ENCODE measurements around the gene SET. TPM values are rescaled to one million over a fixed set of nuclear protein-coding genes. Genes with fewer than 3 reads are reported as not detected.

The SET gene
- total and polyA plus RNA-seq, 2 experiments from 2014 or later: 949 to 1,261 TPM

- no peak for TF ChIP-seq POLR2AphosphoS5 (IDR thresholded peaks at IDR 0.05; ENCODE audit: low read depth)
- TF ChIP-seq CREB1 (CRISPR knock-in tag; IDR thresholded peaks at IDR 0.05; ENCODE audit: low read depth): no peak
- no peak for TF ChIP-seq ZNF331 (CRISPR knock-in tag; IDR thresholded peaks at IDR 0.05; ENCODE audit: low read depth)
- no peak for TF ChIP-seq JUNB (IDR thresholded peaks at IDR 0.05; ENCODE audit: unreplicated experiment)
- no peak for TF ChIP-seq REST (IDR thresholded peaks at IDR 0.05; ENCODE audit: unreplicated experiment)
- no peak for TF ChIP-seq EZH2phosphoT487 (IDR thresholded peaks at IDR 0.05; ENCODE audit: unreplicated experiment)
- no peak for TF ChIP-seq EZH2 (IDR thresholded peaks at IDR 0.05; ENCODE audit: low read depth, unreplicated experiment)
- no peak for TF ChIP-seq ZNF462 (CRISPR knock-in tag; IDR thresholded peaks at IDR 0.05)
- TF ChIP-seq ETS1 (IDR thresholded peaks at IDR 0.05): no peak
- TF ChIP-seq NANOG (IDR thresholded peaks at IDR 0.05; ENCODE audit: borderline replicate concordance): no peak
- TF ChIP-seq STAT1 (IDR thresholded peaks at IDR 0.05; ENCODE audit: unreplicated experiment): no peak
- no peak for TF ChIP-seq ZNF114 (CRISPR knock-in tag; IDR thresholded peaks at IDR 0.05)
- TF ChIP-seq, protein P1, sequence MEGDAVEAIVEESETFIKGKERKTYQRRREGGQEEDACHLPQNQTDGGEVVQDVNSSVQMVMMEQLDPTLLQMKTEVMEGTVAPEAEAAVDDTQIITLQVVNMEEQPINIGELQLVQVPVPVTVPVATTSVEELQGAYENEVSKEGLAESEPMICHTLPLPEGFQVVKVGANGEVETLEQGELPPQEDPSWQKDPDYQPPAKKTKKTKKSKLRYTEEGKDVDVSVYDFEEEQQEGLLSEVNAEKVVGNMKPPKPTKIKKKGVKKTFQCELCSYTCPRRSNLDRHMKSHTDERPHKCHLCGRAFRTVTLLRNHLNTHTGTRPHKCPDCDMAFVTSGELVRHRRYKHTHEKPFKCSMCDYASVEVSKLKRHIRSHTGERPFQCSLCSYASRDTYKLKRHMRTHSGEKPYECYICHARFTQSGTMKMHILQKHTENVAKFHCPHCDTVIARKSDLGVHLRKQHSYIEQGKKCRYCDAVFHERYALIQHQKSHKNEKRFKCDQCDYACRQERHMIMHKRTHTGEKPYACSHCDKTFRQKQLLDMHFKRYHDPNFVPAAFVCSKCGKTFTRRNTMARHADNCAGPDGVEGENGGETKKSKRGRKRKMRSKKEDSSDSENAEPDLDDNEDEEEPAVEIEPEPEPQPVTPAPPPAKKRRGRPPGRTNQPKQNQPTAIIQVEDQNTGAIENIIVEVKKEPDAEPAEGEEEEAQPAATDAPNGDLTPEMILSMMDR (conservative IDR thresholded peaks at IDR 0.05; ENCODE audit: low read depth in 2 of 2): no peak
- no peaks in the 10 kb centered on the region for H3K79me2 ChIP-seq (replicated peaks; ENCODE audit: insufficient read depth)
- Mint-ChIP-seq H3K4me1 (peaks cover 5% of the 10 kb centered on the region; the same call in 2 of the 3 replicates), H3K27me3 (ENCODE audit: insufficient read depth, low read depth, poor library complexity) (peaks cover 12% of the 10 kb centered on the region), H3K27ac (no peak overlapping the region), H3K9me3 (no peaks in the 10 kb centered on the region), H3K36me3 (ENCODE audit: low read depth) (peaks cover 21% of the 10 kb centered on the region; the same call in 2 of the 3 replicates), H3K4me3 (no peak overlapping the region)
- H3K36me3 ChIP-seq (ENCODE audit: insufficient read depth): no peaks in the 10 kb centered on the region
- no peak overlapping the region for H3K27ac ChIP-seq (ENCODE audit: low read depth)
- H4K20me1 ChIP-seq (replicated peaks; ENCODE audit: insufficient read depth): no peaks in the 10 kb centered on the region
- H3K4me3 ChIP-seq: no peak overlapping the region
- H2AFZ ChIP-seq: no peak overlapping the region
- DNase-seq (ENCODE audit: low spot score): no peak
- H3K9me2 ChIP-seq (ENCODE audit: insufficient read depth): no peaks in the 10 kb centered on the region
- no peaks in the 10 kb centered on the region for H3K27me3 ChIP-seq (ENCODE audit: insufficient read depth)
- no peak overlapping the region for H3K4me2 ChIP-seq
- H3K4me1 ChIP-seq (ENCODE audit: insufficient read depth): no peaks in the 10 kb centered on the region
- ATAC-seq: no peak
- peaks cover 4% of the 10 kb centered on the region; the same call in 1 of the 2 replicates for H3F3A ChIP-seq (replicated peaks; ENCODE audit: low read depth)
These were observed 46.4 kb downstream of the SET start for GRCh38 chr9:128735373-128735772.

Measured in GM23338 (cell line).